Neural cell (in vitro differentiated cells): Measurements from ENCODE around the gene CCN5.

Experiments
- CTCF ChIP-seq: fragments of 450-650 bp; IDR thresholded peaks from 2 replicates; pipeline ENCODE4 v1.5.1; 2014; ENCODE audit warnings: antibody characterized with exemption, mild to moderate bottlenecking, moderate library complexity; ENCODE audit not compliant: poor library complexity, severe bottlenecking
- EP300 ChIP-seq: fragments of 450-650 bp; conservative IDR thresholded peaks from 2 replicates; pipeline ENCODE4 v1.6.1; 2014; ENCODE audit warnings: antibody characterized with exemption, mild to moderate bottlenecking, moderate library complexity; ENCODE audit not compliant: poor library complexity, severe bottlenecking
- EZH2 ChIP-seq: fragments of 200-600, 300-800 bp; shearing (Covaris generic), sonication (generic); IDR thresholded peaks from 2 replicates; pipeline ENCODE4 v1.6.1; 2014; ENCODE audit warnings: antibody characterized with exemption, low read length, borderline replicate concordance, mild to moderate bottlenecking; ENCODE audit not compliant: insufficient read depth, poor library complexity, severe bottlenecking
- POLR2AphosphoS5 ChIP-seq: IDR thresholded peaks from 2 replicates; pipeline ENCODE4 v1.6.1; 2012
- RAD21 ChIP-seq: fragments of 450-650 bp; conservative IDR thresholded peaks from 2 replicates; pipeline ENCODE4 v1.6.1; 2014; ENCODE audit warnings: antibody characterized with exemption, mild to moderate bottlenecking, moderate library complexity
- SMC3 ChIP-seq: fragments of 450-650 bp; conservative IDR thresholded peaks from 2 replicates; pipeline ENCODE4 v1.6.1; 2014; ENCODE audit warnings: antibody characterized with exemption, mild to moderate bottlenecking, moderate library complexity; ENCODE audit not compliant: poor library complexity
- TAF1 ChIP-seq: IDR thresholded peaks from 2 replicates; pipeline ENCODE4 v1.6.1; 2012; ENCODE audit warnings: low read depth

GRCh38 chr20:44711237-44711636, 3.9 kb upstream of the CCN5 start:
- TF ChIP-seq TAF1 (no peak), CTCF (no peak), SMC3 (no peak), POLR2AphosphoS5 (no peak), EZH2 (no peak), EP300 (no peak), RAD21 (no peak)
